K562 (cell line): ENCODE measurements around the gene ALG6.

ENCODE experiments used
- EP300 ChIP-seq: IDR thresholded peaks from 2 replicates; pipeline ENCODE4 v1.6.1; 2012; ENCODE audit warnings: low read length, improper control_type of control experiment
- FOXP4 ChIP-seq: sonication (generic); formaldehyde crosslinking; IDR thresholded peaks from 2 replicates; pipeline ENCODE4 v1.8.0; 2022; ENCODE audit warnings: mild to moderate bottlenecking, missing genetic modification reagents, borderline replicate concordance
- PTRF ChIP-seq: fragments of 450-650 bp; IDR thresholded peaks from 2 replicates; pipeline ENCODE4 v1.6.1; 2016; ENCODE audit warnings: mild to moderate bottlenecking, missing genetic modification characterization, missing compliant biosample characterization
- SLC30A9 ChIP-seq: fragments of 250-450 bp; sonication (Bioruptor Pico); IDR thresholded peaks from 2 replicates; pipeline ENCODE4 v1.8.0; 2022; ENCODE audit warnings: mild to moderate bottlenecking, moderate library complexity
- ZNF717 ChIP-seq: fragments of 250-450 bp; sonication (Bioruptor Pico); IDR thresholded peaks from 2 replicates; pipeline ENCODE4 v1.5.0; 2021
- TF ChIP-seq, protein P1 (sequence below): sonication (generic); formaldehyde crosslinking; IDR thresholded peaks from 2 replicates; pipeline ENCODE4 v1.8.0; 2022; ENCODE audit warnings: missing genetic modification reagents, mild to moderate bottlenecking, borderline replicate concordance

DNA sequence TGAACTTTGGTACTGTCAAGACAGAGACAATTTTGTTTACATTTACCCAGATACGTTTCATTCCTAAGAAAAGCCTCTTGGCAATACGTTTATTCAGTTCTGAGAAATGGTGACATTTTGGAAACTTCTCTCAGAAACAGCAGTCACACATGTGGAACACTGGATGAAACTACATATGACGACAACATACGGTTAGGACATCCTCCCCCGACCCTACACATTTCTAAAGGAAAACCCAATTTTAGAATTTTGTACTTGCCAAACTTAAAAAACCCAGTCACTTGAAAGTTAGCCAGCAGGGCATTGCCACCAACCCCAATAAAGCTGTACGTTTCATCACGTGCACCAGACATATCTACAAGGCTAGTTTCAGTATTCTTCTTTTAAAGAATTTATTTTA, 98.8 kb downstream of the ALG6 start:
- TF ChIP-seq EP300 (no peak), PTRF (tag) (no peak), FOXP4 (CRISPR knock-in tag) (no peak), SLC30A9 (CRISPR knock-in tag) (no peak), ZNF717 (no peak)
- TF ChIP-seq, protein P1, sequence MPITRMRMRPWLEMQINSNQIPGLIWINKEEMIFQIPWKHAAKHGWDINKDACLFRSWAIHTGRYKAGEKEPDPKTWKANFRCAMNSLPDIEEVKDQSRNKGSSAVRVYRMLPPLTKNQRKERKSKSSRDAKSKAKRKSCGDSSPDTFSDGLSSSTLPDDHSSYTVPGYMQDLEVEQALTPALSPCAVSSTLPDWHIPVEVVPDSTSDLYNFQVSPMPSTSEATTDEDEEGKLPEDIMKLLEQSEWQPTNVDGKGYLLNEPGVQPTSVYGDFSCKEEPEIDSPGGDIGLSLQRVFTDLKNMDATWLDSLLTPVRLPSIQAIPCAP (CRISPR knock-in tag) = no peak
